B cell (primary cell): ENCODE measurements around the gene CSDE1.

ENCODE experiments used
- CTCF ChIP-seq: fragments of 200-600 bp; IDR thresholded peaks from one replicate; pipeline ENCODE4 v1.8.0; 2022; ENCODE audit warnings: antibody characterized with exemption, mild to moderate bottlenecking
- EZH2 ChIP-seq: IDR thresholded peaks from 2 replicates; pipeline ENCODE4 v1.6.1; 2012; ENCODE audit warnings: borderline replicate concordance, low read depth, mild to moderate bottlenecking, moderate library complexity, low read length; ENCODE audit not compliant: insufficient read depth, poor library complexity, severe bottlenecking

DNA sequence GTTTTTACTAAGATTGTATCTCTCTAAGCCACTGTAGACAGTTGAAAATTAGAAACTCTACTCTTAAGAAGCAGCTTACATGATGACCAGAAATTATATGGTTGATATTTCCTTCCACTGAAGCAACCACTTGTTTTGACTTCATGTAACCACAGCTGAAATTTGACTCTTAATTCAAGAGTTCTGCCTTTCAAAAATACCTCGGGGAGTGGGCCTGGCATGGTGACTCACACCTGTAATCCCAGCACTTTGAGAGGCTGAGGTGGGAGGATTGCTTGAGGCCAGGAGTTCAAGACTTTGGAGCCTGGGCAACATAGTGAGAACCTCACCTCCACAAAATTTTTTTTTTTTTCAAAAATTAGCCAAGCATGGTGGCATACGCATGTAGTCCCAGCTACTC lies 66.7 kb downstream of the CSDE1 start:
- TF ChIP-seq EZH2 (no peak), CTCF (no peak)
